HG02981 (cell line): ENCODE results near the gene SULT4A1.

Experiments
- ATAC-seq: cut with Tn5 transposase; IDR thresholded peaks from one replicate; pipeline ENCODE4 v1.9.1; 2021; ENCODE audit warnings: mild to moderate bottlenecking, moderate library complexity; ENCODE audit not compliant: unreplicated experiment

SULT4A1 gene

GRCh38 chr22:43861529-43861928 is 784 bp downstream of the SULT4A1 start:
- ATAC-seq, result no peak

GRCh38 chr22:43860831-43861230 is 1.5 kb downstream of the SULT4A1 start:
- no peak for ATAC-seq

- ATAC-seq, result no peak
Observed at GRCh38 chr22:43860126-43860525, 2.2 kb downstream of the SULT4A1 start.

- no peak for ATAC-seq
Observed at GRCh38 chr22:43859621-43860020, 2.7 kb downstream of the SULT4A1 start.

- no peak for ATAC-seq
Observed at GRCh38 chr22:43859176-43859575, 3.1 kb downstream of the SULT4A1 start.

- no peak for ATAC-seq
Observed at GRCh38 chr22:43858156-43858895, 4.0 kb downstream of the SULT4A1 start.

GRCh38 chr22:43857367-43857766 is 4.9 kb downstream of the SULT4A1 start:
- ATAC-seq, result no peak

- no peak for ATAC-seq
Observed at GRCh38 chr22:43855431-43855830, 6.9 kb downstream of the SULT4A1 start.

GRCh38 chr22:43854786-43855271 is 7.5 kb downstream of the SULT4A1 start:
- no peak for ATAC-seq

GRCh38 chr22:43854121-43854785 is 8.1 kb downstream of the SULT4A1 start:
- no peak for ATAC-seq

GRCh38 chr22:43853328-43853931 is 8.9 kb downstream of the SULT4A1 start:
- no peak for ATAC-seq

GRCh38 chr22:43852573-43853327 is 9.6 kb downstream of the SULT4A1 start:
- ATAC-seq, result no peak

- ATAC-seq, result no peak
Observed at GRCh38 chr22:43851979-43852307, 10.4 kb downstream of the SULT4A1 start.

GRCh38 chr22:43851058-43851978 is 11.0 kb downstream of the SULT4A1 start:
- ATAC-seq, result no peak

GRCh38 chr22:43850529-43850928 is 11.8 kb downstream of the SULT4A1 start:
- ATAC-seq, result no peak

GRCh38 chr22:43849731-43850130 is 12.6 kb downstream of the SULT4A1 start:
- no peak for ATAC-seq

GRCh38 chr22:43848366-43849171 is 13.7 kb downstream of the SULT4A1 start:
- no peak for ATAC-seq

- no peak for ATAC-seq
Observed at GRCh38 chr22:43847376-43848289, 14.7 kb downstream of the SULT4A1 start.
